GM12864 (cell line): ENCODE data around the gene FARP2.

Source experiments
- DNase-seq: peaks from one replicate; pipeline ENCODE4 v3.0.0-alpha.2; 2011; ENCODE audit warnings: low read depth
- H3K4me3 ChIP-seq: 2 replicates; pipeline ENCODE4 v1.5.1; 2011; ENCODE audit warnings: mild to moderate bottlenecking, low read depth, low read length, control low read depth
- CTCF ChIP-seq: IDR thresholded peaks from 2 replicates; pipeline ENCODE4 v1.5.1; 2011; ENCODE audit warnings: low read depth, mild to moderate bottlenecking, moderate library complexity, low read length, control low read depth, inconsistent platforms; ENCODE audit errors: missing control alignments

The FARP2 gene

GRCh38 chr2:241479026-241479898, 123.2 kb downstream of the FARP2 start:
- no peak overlapping the region for H3K4me3 ChIP-seq
- no peak for TF ChIP-seq CTCF
- DNase-seq: no peak

GRCh38 chr2:241481687-241482086, 125.6 kb downstream of the FARP2 start:
- no peak overlapping the region for H3K4me3 ChIP-seq
- DNase-seq: no peak
- no peak for TF ChIP-seq CTCF

GRCh38 chr2:241482126-241482955, 126.3 kb downstream of the FARP2 start:
- H3K4me3 ChIP-seq: no peak overlapping the region
- no peak for TF ChIP-seq CTCF
- no peak for DNase-seq

GRCh38 chr2:241483305-241483704, 127.2 kb downstream of the FARP2 start:
- H3K4me3 ChIP-seq: no peak overlapping the region
- TF ChIP-seq CTCF: no peak
- no peak for DNase-seq

- no peak overlapping the region for H3K4me3 ChIP-seq
- DNase-seq: no peak
- no peak for TF ChIP-seq CTCF
Observed at GRCh38 chr2:241485172-241485911, 129.3 kb downstream of the FARP2 start.

GRCh38 chr2:241489088-241489487, 133.0 kb downstream of the FARP2 start:
- no peak for DNase-seq
- no peak overlapping the region for H3K4me3 ChIP-seq
- no peak for TF ChIP-seq CTCF
